Hippocampal formation (tissue), 2 donors: ENCODE measurements around the gene HBA1.
"Not testable (repeated sequence)": the region's sequence is repeated elsewhere in the genome, so short reads cannot be mapped to it uniquely, and the experiment has no call there.

Experiments used
- DNase-seq, 2 donors: peaks; one replicate each; lab custom pipeline; 2025; lab: John Stamatoyannopoulos, UW

The HBA1 gene

DNA sequence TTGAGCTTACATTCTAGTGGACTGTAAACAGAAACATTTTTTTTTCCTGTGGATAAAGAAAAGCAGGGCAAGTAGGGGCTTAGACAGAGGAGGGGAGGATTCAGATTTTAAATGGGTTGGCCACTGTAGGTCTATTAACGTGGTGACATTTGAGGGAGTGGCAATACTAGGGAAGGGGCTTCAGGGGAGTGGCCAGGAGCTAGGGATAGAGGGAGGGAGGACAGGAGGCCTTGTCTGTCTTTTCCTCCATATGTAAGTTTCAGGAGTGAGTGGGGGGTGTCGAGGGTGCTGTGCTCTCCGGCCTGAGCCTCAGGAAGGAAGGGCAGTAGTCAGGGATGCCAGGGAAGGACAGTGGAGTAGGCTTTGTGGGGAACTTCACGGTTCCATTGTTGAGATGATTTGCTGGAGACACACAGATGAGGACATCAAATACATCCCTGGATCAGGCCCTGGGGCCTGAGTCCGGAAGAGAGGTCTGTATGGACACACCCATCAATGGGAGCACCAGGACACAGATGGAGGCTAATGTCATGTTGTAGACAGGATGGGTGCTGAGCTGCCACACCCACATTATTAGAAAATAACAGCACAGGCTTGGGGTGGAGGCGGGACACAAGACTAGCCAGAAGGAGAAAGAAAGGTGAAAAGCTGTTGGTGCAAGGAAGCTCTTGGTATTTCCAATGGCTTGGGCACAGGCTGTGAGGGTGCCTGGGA is 17.2 kb upstream of the HBA1 start:
- no peak for DNase-seq

GRCh38 chr16:160242-160641 is 16.2 kb upstream of the HBA1 start:
- not testable (repeated sequence) for DNase-seq

DNA sequence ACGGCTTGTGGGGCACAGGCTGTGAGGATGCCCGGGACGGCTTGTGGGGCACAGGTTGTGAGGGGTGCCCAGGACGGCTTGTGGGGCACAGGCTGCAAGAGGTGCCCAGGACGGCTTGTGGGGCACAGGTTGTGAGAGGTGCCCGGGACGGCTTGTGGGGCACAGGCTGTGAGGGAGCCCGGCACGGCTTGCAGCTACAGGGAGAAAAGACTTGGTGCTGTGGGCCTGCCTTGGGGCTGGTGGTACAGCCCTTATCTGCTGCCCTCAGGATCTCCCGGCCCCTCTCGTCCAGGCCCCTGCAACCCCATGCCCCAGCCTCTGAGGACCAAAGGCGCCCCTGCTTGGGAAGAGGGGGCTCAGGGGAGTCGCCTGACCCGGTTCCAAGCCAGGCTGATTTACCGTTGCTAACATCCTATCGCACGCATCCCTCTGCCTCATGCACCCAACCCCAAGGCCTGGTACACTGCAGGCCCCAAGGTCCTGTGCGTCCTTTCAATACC is 15.7 kb upstream of the HBA1 start:
- no peak for DNase-seq

- DNase-seq = no peak
Measured at GRCh38 chr16:162271-162991, 14.0 kb upstream of the HBA1 start.

DNA sequence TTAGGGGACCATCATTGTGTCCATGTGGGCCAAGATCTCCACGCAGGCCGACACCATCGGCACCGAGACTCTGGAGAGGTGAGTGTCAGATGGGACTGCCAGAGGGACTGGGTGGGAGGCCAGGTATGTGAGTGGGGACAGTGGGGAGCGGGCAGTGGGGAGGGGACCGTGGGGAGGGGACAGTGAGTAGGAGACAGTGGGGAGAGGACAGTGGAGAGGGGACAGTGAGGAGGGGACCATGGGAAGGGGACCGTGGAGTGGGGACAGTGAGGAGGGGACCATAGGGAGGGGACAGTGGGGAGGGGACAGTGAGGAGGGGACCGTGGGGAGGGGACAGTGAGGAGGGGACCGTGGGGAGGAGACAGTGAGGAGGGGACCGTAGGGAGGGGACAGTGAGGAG is 13.3 kb upstream of the HBA1 start:
- DNase-seq = not testable (repeated sequence)

- not testable (repeated sequence) for DNase-seq
Measured at GRCh38 chr16:163696-164095, 12.8 kb upstream of the HBA1 start.

- DNase-seq = not testable (repeated sequence)
Measured at GRCh38 chr16:164134-164823, 12.2 kb upstream of the HBA1 start.

DNA sequence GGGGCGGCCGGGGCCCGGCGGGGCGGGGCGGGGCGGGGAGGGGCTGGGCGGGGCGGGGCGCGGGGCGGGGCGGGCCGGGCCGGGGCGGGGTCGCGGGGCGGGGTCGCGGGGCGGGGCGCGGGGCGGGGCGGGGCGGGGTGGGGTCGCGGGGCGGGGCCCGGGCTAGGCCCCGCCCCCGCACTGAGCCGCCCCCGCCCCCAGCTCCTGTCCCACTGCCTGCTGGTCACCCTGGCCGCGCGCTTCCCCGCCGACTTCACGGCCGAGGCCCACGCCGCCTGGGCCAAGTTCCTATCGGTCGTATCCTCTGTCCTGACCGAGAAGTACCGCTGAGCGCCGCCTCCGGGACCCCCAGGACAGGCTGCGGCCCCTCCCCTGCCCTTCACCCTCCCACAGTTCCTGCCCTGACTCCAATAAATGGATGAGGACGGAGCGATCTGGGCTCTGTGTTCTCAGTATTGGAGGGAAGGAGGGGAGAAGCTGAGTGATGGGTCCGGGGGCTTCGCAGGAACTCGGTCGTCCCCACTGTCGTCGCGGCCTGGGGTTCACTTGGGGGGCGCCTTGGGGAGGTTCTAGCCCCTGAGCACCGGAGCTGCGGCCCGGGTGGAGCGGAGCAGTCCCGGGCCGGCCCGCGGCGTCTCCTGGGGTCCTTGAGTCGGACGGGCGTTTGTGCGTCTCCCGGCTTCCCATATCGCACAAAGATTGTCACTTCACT is 11.5 kb upstream of the HBA1 start:
- no peak for DNase-seq

DNA sequence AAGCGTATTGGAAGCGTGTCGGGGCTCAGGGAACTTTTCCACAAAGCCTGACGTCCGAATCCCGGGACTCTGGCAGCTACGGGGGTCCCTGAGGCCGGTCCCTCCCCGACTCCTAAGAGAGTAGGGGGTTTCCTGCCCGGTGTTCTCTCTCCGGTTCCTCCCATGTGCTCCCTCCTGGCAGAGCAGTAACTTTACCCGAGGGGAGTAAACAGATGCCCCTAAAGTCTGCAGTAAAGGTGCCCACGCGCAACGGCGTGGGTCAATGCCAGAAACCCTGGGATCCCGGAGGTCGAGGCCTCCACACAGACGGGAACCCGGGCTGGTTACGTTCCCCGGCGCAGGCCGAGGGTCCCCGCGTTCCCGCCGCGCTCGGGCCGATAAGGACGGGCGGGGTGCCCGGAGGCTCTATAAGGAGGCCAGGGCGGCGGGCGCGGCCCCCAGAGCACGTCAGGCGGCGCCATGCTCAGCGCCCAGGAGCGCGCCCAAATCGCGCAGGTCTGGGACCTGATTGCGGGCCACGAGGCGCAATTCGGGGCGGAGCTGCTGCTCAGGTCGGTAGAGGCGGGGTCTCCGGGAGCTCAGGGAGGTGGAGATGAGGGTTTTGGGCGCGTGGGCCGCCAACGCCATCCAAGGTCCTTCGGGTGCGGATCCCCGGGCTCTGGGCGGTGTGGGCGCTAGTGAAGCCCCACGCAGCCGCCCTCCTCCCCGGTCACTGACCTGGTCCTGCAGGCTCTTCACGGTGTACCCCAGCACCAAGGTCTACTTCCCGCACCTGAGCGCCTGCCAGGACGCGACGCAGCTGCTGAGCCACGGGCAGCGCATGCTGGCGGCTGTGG is 10.7 kb upstream of the HBA1 start, which contains the start of gene HBM:
Gene HBM, plus strand, starts transcription at position 440 of the 836 bp plus-strand sequence. Its CDS starts 20 bp downstream, at position 460.
- DNase-seq = no peak

DNA sequence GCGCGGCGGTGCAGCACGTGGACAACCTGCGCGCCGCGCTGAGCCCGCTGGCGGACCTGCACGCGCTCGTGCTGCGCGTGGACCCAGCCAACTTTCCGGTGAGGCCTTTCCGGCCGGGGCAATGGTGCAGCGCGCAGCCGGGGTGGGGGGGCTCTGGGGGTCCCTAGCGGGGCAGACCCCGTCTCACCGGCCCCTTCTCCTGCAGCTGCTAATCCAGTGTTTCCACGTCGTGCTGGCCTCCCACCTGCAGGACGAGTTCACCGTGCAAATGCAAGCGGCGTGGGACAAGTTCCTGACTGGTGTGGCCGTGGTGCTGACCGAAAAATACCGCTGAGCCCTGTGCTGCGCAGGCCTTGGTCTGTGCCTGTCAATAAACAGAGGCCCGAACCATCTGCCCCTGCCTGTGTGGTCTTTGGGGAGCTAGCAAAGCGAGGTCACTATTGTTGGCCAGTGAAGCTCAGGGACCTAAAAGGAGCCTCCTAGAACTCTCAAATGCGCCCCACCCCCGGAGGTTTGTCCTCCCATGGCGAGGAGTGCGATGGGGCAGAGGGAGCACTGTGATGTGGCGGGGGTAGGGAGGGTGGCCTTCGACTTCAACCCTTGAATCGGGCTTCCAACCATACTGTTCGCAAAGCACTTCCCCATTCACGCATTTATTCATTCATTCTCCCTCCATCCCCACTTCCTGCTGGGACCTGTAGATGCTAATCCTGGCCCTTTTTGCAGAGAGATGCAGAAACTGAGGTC is 9.9 kb upstream of the HBA1 start:
- no peak for DNase-seq

GRCh38 chr16:167122-167690 is 9.3 kb upstream of the HBA1 start:
- DNase-seq = no peak

DNA sequence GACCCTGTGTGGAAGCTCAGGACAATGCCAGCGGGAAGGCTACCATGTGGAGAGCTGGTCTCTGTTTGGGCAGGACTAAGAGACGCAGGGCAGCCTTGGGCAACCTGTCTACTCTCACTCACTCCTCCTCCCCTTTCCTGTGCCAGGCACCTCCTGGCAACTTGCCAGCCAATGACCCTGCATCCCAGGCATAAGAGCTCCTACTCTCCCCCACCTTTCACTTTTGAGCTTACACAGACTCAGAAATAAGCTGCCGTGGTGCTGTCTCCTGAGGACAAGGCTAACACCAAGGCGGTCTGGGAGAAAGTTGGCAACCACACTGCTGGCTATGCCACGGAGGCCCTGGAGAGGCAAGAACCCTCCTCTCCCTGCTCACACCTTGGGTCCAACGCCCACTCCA is 8.1 kb upstream of the HBA1 start:
- DNase-seq = no peak

- no peak for DNase-seq
Measured at GRCh38 chr16:169014-169413, 7.5 kb upstream of the HBA1 start.

- not testable (repeated sequence) for DNase-seq
Measured at GRCh38 chr16:170088-170507, 6.4 kb upstream of the HBA1 start.

- no peak for DNase-seq
Measured at GRCh38 chr16:170788-171187, 5.7 kb upstream of the HBA1 start.

DNA sequence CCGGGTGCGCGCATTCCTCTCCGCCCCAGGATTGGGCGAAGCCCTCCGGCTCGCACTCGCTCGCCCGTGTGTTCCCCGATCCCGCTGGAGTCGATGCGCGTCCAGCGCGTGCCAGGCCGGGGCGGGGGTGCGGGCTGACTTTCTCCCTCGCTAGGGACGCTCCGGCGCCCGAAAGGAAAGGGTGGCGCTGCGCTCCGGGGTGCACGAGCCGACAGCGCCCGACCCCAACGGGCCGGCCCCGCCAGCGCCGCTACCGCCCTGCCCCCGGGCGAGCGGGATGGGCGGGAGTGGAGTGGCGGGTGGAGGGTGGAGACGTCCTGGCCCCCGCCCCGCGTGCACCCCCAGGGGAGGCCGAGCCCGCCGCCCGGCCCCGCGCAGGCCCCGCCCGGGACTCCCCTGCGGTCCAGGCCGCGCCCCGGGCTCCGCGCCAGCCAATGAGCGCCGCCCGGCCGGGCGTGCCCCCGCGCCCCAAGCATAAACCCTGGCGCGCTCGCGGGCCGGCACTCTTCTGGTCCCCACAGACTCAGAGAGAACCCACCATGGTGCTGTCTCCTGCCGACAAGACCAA is 4.0 kb upstream of the HBA1 start, which contains the start of gene HBA2:
Gene HBA2, plus strand, starts transcription at position 503 of the 568 bp plus-strand sequence. Its CDS starts 37 bp downstream, at position 540.
- not testable (repeated sequence) for DNase-seq

GRCh38 chr16:173211-173854 is 3.1 kb upstream of the HBA1 start:
- not testable (repeated sequence) for DNase-seq

- not testable (repeated sequence) for DNase-seq
Measured at GRCh38 chr16:173928-174769, 2.3 kb upstream of the HBA1 start.
